NCI-H510A treated with DMSO at 0.1 percent for 48 hours (cell line): ENCODE results near the gene MBOAT7.
A peak's percentile ranks its signal among the peaks of the same experiment; 100 is the strongest.

Source experiments
- DNase-seq: peaks from one replicate; lab custom pipeline; 2025; lab: John Stamatoyannopoulos, UW

Gene MBOAT7

DNA sequence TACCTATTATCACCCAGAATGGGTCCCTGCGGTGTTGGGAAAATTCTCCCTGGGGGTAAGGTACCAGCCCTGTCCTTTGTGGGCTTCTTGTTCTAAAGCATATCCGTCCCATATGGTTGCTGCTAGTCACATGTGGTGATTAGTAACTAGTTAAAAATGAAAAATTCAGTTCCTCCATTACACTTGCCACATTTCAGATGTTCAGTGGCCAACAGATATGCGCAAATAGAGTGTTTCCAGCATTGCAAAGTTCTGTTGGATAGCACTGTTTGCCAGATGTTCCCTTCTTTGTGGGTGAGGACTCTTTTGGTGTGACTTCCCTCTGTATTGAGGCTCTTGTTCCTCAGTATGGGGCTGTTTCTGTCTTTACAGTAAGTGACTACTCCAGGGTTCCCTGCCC is 48.0 kb downstream of the MBOAT7 start:
- DNase-seq = no peak

DNA sequence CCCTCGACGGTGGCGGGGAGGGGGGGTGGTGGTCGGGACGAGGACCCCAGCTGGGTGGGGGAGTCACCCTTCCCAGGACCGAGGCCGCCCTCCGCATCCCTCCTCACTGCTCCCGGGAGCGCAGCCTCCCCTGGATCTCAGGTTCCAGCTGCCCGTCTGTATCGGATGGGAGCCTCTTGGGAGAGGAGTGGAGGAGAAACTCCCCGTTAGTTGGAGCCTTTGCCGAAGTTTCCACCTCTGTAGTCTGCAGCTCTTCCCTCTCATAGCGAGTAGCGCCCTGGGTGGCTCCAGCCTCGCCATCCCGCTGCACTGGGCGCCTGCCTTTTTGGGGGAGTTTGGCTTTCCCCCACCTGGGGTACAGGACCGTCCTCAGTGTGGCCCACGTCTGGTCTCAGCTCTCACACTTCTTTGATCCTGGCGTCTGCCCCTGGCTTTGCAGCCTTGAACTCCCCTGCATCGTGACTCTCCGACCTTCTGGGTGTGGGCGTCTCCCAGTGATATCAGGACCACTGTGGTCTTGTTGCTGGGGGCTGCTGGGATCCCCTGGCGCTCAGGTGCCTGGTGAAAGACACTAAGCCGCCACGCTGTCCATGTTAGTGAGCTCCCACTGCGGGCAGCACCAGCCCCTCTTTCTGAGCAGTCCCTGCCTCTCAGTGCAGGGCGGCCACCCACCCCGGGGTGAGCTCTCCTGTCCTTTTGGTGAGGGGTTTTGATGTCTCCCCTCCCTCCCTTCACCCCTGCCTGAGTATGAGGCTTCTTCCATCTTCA is 50.7 kb downstream of the MBOAT7 start:
- no peak for DNase-seq

GRCh38 chr19:54137699-54138488 is 51.5 kb downstream of the MBOAT7 start, which contains the start of gene CNOT3:
CNOT3 (plus strand) TSS chr19:54137762; CDS start chr19:54142979, 5,217 bp downstream.
- no peak for DNase-seq

GRCh38 chr19:54136864-54137698 is 52.3 kb downstream of the MBOAT7 start:
- DNase-seq = peak; percentile 99

- DNase-seq = peak; percentile 35
These were observed 53.1 kb downstream of the MBOAT7 start for GRCh38 chr19:54136086-54136863.

- DNase-seq = no peak
These were observed 55.3 kb downstream of the MBOAT7 start for GRCh38 chr19:54133957-54134590.

GRCh38 chr19:54133312-54133956 is 55.9 kb downstream of the MBOAT7 start:
- peak; percentile 64 for DNase-seq

DNA sequence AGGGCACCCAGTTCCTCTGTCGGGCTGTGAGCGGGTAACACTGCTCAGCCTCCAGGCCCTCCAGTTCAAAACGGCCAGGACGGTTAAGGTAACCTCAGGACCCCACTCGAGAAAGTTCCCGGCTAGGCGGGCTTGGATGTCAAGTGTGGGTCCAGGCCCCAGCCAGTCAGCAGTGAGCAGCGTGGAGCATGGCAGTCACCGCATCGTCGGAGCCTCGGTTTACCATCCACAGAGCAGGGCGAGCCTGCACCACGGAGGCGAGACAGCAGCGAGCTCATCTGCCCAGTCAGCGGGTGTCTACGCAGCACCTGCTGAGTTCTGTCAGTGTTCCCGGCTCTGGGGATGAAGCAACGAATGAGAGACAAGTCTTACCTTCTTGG is 59.8 kb downstream of the MBOAT7 start:
- no peak for DNase-seq

DNA sequence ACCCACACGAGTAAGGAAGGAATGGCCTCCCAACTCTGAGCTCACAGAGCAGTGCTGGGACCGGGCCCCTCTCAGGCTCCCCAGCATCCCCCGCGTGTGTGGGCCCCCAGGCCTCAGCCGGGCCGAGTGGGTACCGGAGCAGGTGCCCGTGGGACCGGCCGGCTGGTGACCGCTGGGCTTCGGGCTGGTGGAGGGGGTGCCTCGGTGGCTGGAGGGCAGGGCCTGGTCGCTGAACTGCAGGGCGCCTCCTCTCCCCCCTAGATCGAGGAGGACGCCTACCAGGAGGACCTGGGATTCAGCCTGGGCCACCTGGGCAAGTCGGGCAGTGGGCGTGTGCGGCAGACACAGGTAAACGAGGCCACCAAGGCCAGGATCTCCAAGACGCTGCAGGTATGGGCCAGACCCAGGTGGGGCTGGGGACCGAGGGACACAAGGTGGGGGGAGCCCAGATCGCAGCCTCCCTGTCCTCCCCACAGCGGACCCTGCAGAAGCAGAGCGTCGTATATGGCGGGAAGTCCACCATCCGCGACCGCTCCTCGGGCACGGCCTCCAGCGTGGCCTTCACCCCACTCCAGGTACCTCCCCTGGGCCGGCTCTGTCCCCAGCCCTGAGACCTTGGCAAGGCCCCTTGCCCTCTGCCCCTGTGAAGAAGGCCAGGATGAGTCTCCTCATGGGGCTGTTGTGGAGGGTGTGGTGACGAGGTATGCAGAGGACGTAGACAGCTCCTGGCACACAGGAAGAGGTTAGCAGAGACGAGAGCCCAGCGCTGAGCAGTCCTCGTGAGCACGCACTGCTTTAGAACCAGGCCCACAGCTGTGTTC is 60.4 kb downstream of the MBOAT7 start:
- no peak for DNase-seq

DNA sequence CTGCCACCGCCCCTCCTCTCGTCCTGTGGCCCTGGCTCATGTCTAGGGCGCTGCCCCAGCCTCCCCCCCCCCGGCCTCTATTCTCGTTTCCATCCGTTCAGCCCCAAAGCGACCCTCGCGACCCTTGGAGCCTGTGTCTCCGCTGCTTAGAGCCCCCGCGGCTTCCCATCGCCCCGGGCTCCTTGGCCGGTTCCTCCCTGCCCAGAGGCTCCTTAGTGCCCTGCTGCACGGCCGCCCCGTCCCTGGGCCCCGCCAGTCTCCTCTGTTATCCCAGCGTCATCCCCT is 61.0 kb downstream of the MBOAT7 start:
- no peak for DNase-seq

DNA sequence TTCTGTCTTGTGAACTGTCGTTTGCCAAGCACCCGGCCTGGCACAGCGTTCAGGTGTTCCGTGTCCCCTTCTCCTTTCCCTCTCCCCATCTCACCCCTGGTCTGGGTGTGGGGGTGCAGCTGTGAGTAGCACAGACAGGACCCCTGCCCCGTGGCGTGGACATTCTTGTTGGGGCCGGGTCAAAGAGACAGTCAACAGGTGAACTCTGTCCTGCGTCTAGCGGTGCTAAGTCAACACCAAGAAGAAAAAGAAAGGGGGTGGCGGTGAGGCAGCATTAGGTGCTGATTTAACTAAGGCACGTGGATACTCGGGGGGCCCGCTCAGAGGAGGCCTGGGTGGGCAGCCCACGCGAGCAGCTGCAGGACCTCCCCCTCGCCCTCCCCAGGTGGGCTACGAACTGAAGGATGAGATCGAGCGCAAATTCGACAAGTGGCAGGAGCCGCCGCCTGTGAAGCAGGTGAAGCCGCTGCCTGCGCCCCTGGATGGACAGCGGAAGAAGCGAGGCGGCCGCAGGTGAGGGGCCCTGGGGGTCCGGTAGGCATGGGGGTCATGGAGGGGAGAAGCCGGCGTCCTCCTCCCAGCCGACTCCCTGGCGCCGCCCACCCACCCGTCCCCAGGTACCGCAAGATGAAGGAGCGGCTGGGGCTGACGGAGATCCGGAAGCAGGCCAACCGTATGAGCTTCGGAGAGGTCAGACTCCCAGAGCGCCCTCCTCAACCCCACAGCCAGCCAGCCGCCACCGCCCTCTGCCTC is 61.5 kb downstream of the MBOAT7 start:
- no peak for DNase-seq

DNA sequence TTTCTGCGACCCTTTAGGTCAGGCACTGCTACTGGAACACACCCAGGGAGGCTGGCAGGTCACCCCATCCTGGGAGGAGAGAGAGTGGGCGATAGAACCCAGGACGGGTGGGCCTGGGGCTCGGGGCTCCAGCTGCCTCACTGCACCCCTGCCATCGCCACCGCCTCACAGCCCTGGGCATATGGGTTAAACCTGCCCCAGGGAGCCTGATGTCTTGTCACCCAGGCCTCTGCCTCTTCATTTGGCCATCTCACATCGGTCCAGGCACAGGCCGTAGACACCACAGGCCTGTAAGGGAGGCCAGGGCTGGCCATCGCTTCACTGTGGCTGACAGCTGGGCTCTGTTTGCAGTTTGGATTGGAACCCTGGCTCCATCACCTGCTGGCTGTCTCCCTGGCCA is 63.7 kb downstream of the MBOAT7 start:
- no peak for DNase-seq

DNA sequence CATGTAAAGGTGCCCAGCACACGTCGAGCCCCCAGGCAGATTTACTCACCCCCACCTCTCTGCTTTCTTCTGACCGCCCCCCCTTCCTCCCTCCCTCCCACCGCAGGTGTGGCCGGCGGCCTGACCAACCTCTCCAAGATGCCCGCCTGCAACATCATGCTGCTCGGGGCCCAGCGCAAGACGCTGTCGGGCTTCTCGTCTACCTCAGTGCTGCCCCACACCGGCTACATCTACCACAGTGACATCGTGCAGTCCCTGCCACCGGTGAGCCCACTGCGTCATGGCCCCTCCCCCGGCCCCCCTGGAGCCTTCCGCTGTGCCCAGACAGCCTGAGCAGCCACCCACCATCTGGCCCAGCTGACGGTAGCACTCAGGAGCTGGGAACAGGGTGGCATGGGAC is 65.0 kb downstream of the MBOAT7 start:
- DNase-seq = no peak

DNA sequence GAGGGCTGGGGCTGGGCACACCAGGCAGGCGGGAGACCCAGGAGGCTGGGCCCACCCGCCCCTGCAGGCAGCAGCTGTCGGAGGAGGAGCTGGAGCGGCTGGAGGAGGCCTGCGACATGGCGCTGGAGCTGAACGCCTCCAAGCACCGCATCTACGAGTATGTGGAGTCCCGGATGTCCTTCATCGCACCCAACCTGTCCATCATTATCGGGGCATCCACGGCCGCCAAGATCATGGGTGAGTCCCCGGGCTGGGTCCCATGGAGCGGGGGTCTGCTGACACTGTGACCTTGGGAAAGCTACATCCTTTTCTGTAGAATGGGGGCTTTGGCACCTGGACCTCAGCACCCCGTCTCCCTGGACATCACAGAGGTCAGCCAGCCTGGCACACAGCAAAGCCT is 65.7 kb downstream of the MBOAT7 start:
- no peak for DNase-seq
